HCT116 (cell line): ENCODE data around the gene BZW2. TPM values are rescaled to one million over a fixed set of nuclear protein-coding genes. Genes with fewer than 3 reads are reported as not detected.

Source experiments
- ATAC-seq: fragments of 200-7000 bp; cut with Tn5 transposase; 2 replicates; pipeline ENCODE4 v1.9.1; 2020; ENCODE audit warnings: mild to moderate bottlenecking, moderate library complexity
- BruUV-seq: library from RNA; stranded (reverse); fragments of 400-500 nt; replicated peaks from 2 replicates; lab custom pipeline; 2021; lab: Mats Ljungman, UMichigan
- CTCF ChIA-PET: fragments of 300-600 bp; sonication (Branson Sonifier 250); formaldehyde crosslinking; loops from one replicate; lab custom pipeline; 2021; ENCODE audit warnings: antibody characterized with exemption; lab: Charles Lee
- POLR2A ChIA-PET: fragments of 300-600, 350-600 bp; sonication (Branson Sonifier 250); formaldehyde crosslinking; loops from one replicate; lab custom pipeline; 2021; ENCODE audit warnings: antibody characterized with exemption; lab: Charles Lee
- RAD21 ChIA-PET, 2 experiments: fragments of 300-600 bp; sonication (Branson Sonifier 250); formaldehyde crosslinking; loops; one replicate each; lab custom pipeline; 2023; ENCODE audit warnings: low total read pairs in 2 of 2; ENCODE audit not compliant: uncharacterized antibody in 2 of 2, unreplicated experiment in 2 of 2, low non-redundant PET in 1 of 2; lab: Charles Lee
- DNase-seq: peaks from one replicate; pipeline ENCODE4 v3.0.0-alpha.2; 2010; ENCODE audit warnings: low read depth, low spot score
- H2AFZ ChIP-seq: fragments of 200-600 bp; shearing (Covaris generic), sonication (generic); 2 replicates; pipeline ENCODE4 v1.6.1; 2017; ENCODE audit warnings: low read depth, mixed run types, mixed read lengths, antibody characterized with exemption, low read length; ENCODE audit not compliant: poor library complexity, severe bottlenecking
- H3K27ac ChIP-seq: 2 replicates; pipeline ENCODE4 v1.5.1; 2012; ENCODE audit warnings: low read depth, low read length
- H3K27me3 ChIP-seq: fragments of 200-600 bp; sonication (generic); 2 replicates; pipeline ENCODE4 v1.6.1; 2016; ENCODE audit warnings: mixed run types, low read length, mixed read lengths; ENCODE audit not compliant: insufficient read depth
- H3K36me3 ChIP-seq, 2 experiments: fragments of 200-500 bp in 1 of 2; fragments of 200-600 bp in 1 of 2; sonication (Bioruptor generic) in 1 of 2; sonication (generic) in 1 of 2; 2 replicates each; pipeline versions ENCODE4 v1.5.1 to v1.6.1; 2014 to 2016; ENCODE audit warnings: low read length in 2 of 2, inconsistent platforms in 1 of 2, mixed read lengths in 1 of 2, mixed run types in 1 of 2; ENCODE audit not compliant: insufficient read depth in 2 of 2, control insufficient read depth in 1 of 2
- H3K4me1 ChIP-seq, 2 experiments: fragments of 200-600 bp in 1 of 2; sonication (generic) in 1 of 2; 2 replicates each; pipeline versions ENCODE4 v1.5.1 to v1.6.1; 2012 to 2017; ENCODE audit warnings: low read length in 2 of 2, inconsistent platforms in 1 of 2, mild to moderate bottlenecking in 1 of 2, mixed read lengths in 1 of 2, mixed run types in 1 of 2, moderate library complexity in 1 of 2; ENCODE audit not compliant: insufficient read depth in 2 of 2, control insufficient read depth in 1 of 2
- H3K4me2 ChIP-seq: fragments of 200-600 bp; sonication (generic); 2 replicates; pipeline ENCODE4 v1.6.1; 2017; ENCODE audit warnings: mixed run types, low read length, mixed read lengths
- H3K4me3 ChIP-seq, 2 experiments: fragments of 200-600 bp in 1 of 2; sonication (generic) in 1 of 2; replicated peaks in 1 of 2; 2 replicates each; pipeline ENCODE4 v1.5.1; 2011 to 2016; ENCODE audit warnings: low read length in 2 of 2, control low read depth in 1 of 2, low read depth in 1 of 2, mild to moderate bottlenecking in 1 of 2, mixed read lengths in 1 of 2, mixed run types in 1 of 2
- H3K79me2 ChIP-seq: fragments of 200-600 bp; sonication (generic); 2 replicates; pipeline ENCODE4 v1.6.1; 2017; ENCODE audit warnings: mild to moderate bottlenecking, mixed run types, low read length, moderate library complexity, mixed read lengths; ENCODE audit not compliant: insufficient read depth
- H3K9ac ChIP-seq: fragments of 200-600 bp; sonication (generic); 2 replicates; pipeline ENCODE4 v1.6.1; 2016; ENCODE audit warnings: low read length, mixed read lengths
- H3K9me2 ChIP-seq: fragments of 200-600 bp; sonication (generic), shearing (Covaris generic); 2 replicates; pipeline ENCODE4 v1.6.1; 2017; ENCODE audit warnings: mixed run types, mild to moderate bottlenecking, moderate library complexity; ENCODE audit not compliant: insufficient read depth
- H3K9me3 ChIP-seq, 2 experiments: fragments of 200-500 bp in 1 of 2; fragments of 200-600 bp in 1 of 2; sonication (Bioruptor generic) in 1 of 2; sonication (generic) in 1 of 2; 2 replicates each; pipeline ENCODE4 v1.6.1; 2014 to 2017; ENCODE audit warnings: low read length in 2 of 2, mixed read lengths in 2 of 2, inconsistent platforms in 1 of 2, low read depth in 1 of 2, mild to moderate bottlenecking in 1 of 2, mixed run types in 1 of 2, moderate library complexity in 1 of 2; ENCODE audit not compliant: control insufficient read depth in 1 of 2, insufficient read depth in 1 of 2
- H4K20me1 ChIP-seq: fragments of 200-600 bp; sonication (generic), shearing (Covaris generic); 2 replicates; pipeline ENCODE4 v1.6.1; 2017; ENCODE audit warnings: mixed run types, mild to moderate bottlenecking, moderate library complexity; ENCODE audit not compliant: insufficient read depth
- ATF3 ChIP-seq: IDR thresholded peaks from 2 replicates; pipeline ENCODE4 v1.6.1; 2012
- CBX3 ChIP-seq: IDR thresholded peaks from 2 replicates; pipeline ENCODE4 v1.6.1; 2012; ENCODE audit warnings: low read depth
- FOSL1 ChIP-seq: IDR thresholded peaks from 2 replicates; pipeline ENCODE4 v1.6.1; 2012; ENCODE audit warnings: low read depth
- MAX ChIP-seq: IDR thresholded peaks from 2 replicates; pipeline ENCODE4 v1.6.1; 2012
- RAD21 ChIP-seq: IDR thresholded peaks from 2 replicates; pipeline ENCODE4 v1.6.1; 2012; ENCODE audit warnings: low read depth, mild to moderate bottlenecking
- REST ChIP-seq: IDR thresholded peaks from 2 replicates; pipeline ENCODE4 v1.6.1; 2012; ENCODE audit warnings: low read depth
- SIN3A ChIP-seq: IDR thresholded peaks from 2 replicates; pipeline ENCODE4 v1.6.1; 2012; ENCODE audit warnings: low read depth
- ZBTB33 ChIP-seq: IDR thresholded peaks from 2 replicates; pipeline ENCODE4 v1.6.1; 2011; ENCODE audit warnings: mild to moderate bottlenecking, low read length, moderate library complexity; ENCODE audit not compliant: insufficient replicate concordance; ENCODE audit errors: extremely low read depth
- ZFX ChIP-seq: fragments of 450-650 bp; IDR thresholded peaks from 2 replicates; pipeline ENCODE4 v1.6.1; 2017
- intact Hi-C: fragments of 100-400 bp; cut with micrococcal nuclease; formaldehyde crosslinking; loops from 2 replicates; pipeline ENCODE4 v1.10.0; 2022
- total RNA-seq: library from RNA; stranded (reverse); gene quantifications from one replicate; pipeline ENCODE4 v1.2.1, GENCODE V29; 2021; ENCODE audit not compliant: unreplicated experiment

The BZW2 gene
- total RNA-seq, 1 experiment from 2014 or later: 119 TPM

- no peak for TF ChIP-seq CBX3
- no peak; the same call in 1 of the 2 replicates for TF ChIP-seq FOSL1
- TF ChIP-seq, all 23 proteins: peak for 7
These were observed 107.3 kb downstream of the BZW2 start, which contains the start of gene TSPAN13 (continued) for GRCh38 chr7:16753102-16753931.

- RAD21 ChIA-PET: no interaction called here
These were observed 108.2 kb downstream of the BZW2 start for GRCh38 chr7:16753932-16754855.

More at GRCh38 chr7:16753932-16754855, 108.2 kb downstream of the BZW2 start:
- Histone ChIP-seq H3K4me2 (peak overlapping the region; percentile 94), H3K9me3 (no peaks in the 10 kb centered on the region), H2AFZ (peak overlapping the region; percentile 56), H3K27ac (peak overlapping the region; percentile 25; the same call in 1 of the 2 replicates), H3K4me3 (peak overlapping the region; percentile 75 to 80), H3K9ac (peak overlapping the region; percentile 64), H3K27me3 (no peaks in the 10 kb centered on the region), H3K79me2 (0 out of 2 replicates have a peak, but pooled peaks cover 7% of the 10 kb centered on the region), H3K4me1 (peaks cover 8 to 15% of the 10 kb centered on the region in 2 experiments; a peak in 3 of 4 replicates), H3K9me2 (no peaks in the 10 kb centered on the region), H3K36me3 (no peaks in the 10 kb centered on the region), H4K20me1 (no peaks in the 10 kb centered on the region)
- ATAC-seq: peak; percentile 50
- no TSS peak for BruUV-seq
- ChIA-PET CTCF (no interaction called here), POLR2A (no interaction called here)
- no peak for TF ChIP-seq RAD21
- TF ChIP-seq ZBTB33: no peak
- no peak for TF ChIP-seq REST
- no peak for TF ChIP-seq ATF3
- TF ChIP-seq MAX: peak; percentile 54; the same call in 1 of the 2 replicates
- TF ChIP-seq SIN3A: no peak; the same call in 1 of the 2 replicates
- no peak for TF ChIP-seq ZFX
- intact Hi-C loops: loop anchor here (5.0 kb wide), 1 partner anchor 107 kb away; the partner anchor contains the start of genes ANKMY2 and BZW2
- DNase-seq: no peak
